ENCODE results near the gene SAP25. TPM values are rescaled to one million over a fixed set of nuclear protein-coding genes. Genes with fewer than 3 reads are reported as not detected.
"Not testable (repeated sequence)": the region's sequence is repeated elsewhere in the genome, so short reads cannot be mapped to it uniquely, and the experiment has no call there.

The SAP25 gene
- total RNA-seq, 3 donors from 2014 or later: 6.2 to 8.1 (median 7.6) TPM

- Mint-ChIP-seq H3K4me1 (ENCODE audit: low read depth) (peaks cover 90% of the 10 kb centered on the region), H3K4me3 (peak overlapping the region; percentile 98), H3K36me3 (ENCODE audit: insufficient read depth) (peaks cover 8% of the 10 kb centered on the region), H3K9me3 (no peaks in the 10 kb centered on the region), H3K27me3 (ENCODE audit: low read depth) (no peaks in the 10 kb centered on the region)
- DNase-seq: no peak
- peak; percentile 9 to 12 for ATAC-seq
Measured at GRCh38 chr7:100546129-100546925, 27.4 kb downstream of the SAP25 start.

GRCh38 chr7:100545360-100546128 lies 28.2 kb downstream of the SAP25 start:
- Mint-ChIP-seq H3K4me3 (peak overlapping the region; percentile 98), H3K9me3 (no peaks in the 10 kb centered on the region), H3K36me3 (ENCODE audit: insufficient read depth) (peaks cover 7% of the 10 kb centered on the region), H3K4me1 (ENCODE audit: low read depth) (peaks cover 94% of the 10 kb centered on the region), H3K27me3 (ENCODE audit: low read depth) (no peaks in the 10 kb centered on the region)
- peak; percentile 80 to 85 for ATAC-seq
- DNase-seq: peak; percentile 41

- Mint-ChIP-seq H3K4me3 (peak overlapping the region; percentile 98), H3K27me3 (ENCODE audit: low read depth) (no peaks in the 10 kb centered on the region), H3K4me1 (ENCODE audit: low read depth) (peaks cover 94% of the 10 kb centered on the region), H3K9me3 (no peaks in the 10 kb centered on the region), H3K36me3 (ENCODE audit: insufficient read depth) (peaks cover 3% of the 10 kb centered on the region)
- ATAC-seq (no peak), DNase-seq (no peak)
Measured at GRCh38 chr7:100544967-100545359, 28.7 kb downstream of the SAP25 start.

- Mint-ChIP-seq H3K9me3 (no peaks in the 10 kb centered on the region), H3K4me1 (ENCODE audit: low read depth) (peaks cover 93% of the 10 kb centered on the region), H3K27me3 (ENCODE audit: low read depth) (no peaks in the 10 kb centered on the region), H3K36me3 (ENCODE audit: insufficient read depth) (peaks cover 3% of the 10 kb centered on the region), H3K4me3 (peak overlapping the region; percentile 98)
- DNase-seq: no peak
- ATAC-seq: no peak
Measured at GRCh38 chr7:100544386-100544785, 29.3 kb downstream of the SAP25 start.

- Mint-ChIP-seq H3K9me3 (no peaks in the 10 kb centered on the region), H3K4me3 (peak overlapping the region; percentile 98), H3K27me3 (ENCODE audit: low read depth) (no peaks in the 10 kb centered on the region), H3K4me1 (ENCODE audit: low read depth) (peaks cover 90% of the 10 kb centered on the region), H3K36me3 (ENCODE audit: insufficient read depth) (peaks cover 3% of the 10 kb centered on the region)
- ATAC-seq (no peak), DNase-seq (no peak)
Measured at GRCh38 chr7:100543586-100543985, 30.1 kb downstream of the SAP25 start.

GRCh38 chr7:100541309-100541708 lies 32.4 kb downstream of the SAP25 start:
- H3K27me3 Mint-ChIP-seq (ENCODE audit: low read depth); ATAC-seq; H3K9me3 Mint-ChIP-seq; DNase-seq; H3K36me3 Mint-ChIP-seq (ENCODE audit: insufficient read depth): not testable (repeated sequence)
- H3K4me3 Mint-ChIP-seq: peak overlapping the region; percentile 98
- peaks cover 72% of the 10 kb centered on the region for H3K4me1 Mint-ChIP-seq (ENCODE audit: low read depth)

GRCh38 chr7:100540073-100540723 lies 33.5 kb downstream of the SAP25 start:
- H3K9me3 Mint-ChIP-seq: no peaks in the 10 kb centered on the region

GRCh38 chr7:100539436-100540006 lies 34.2 kb downstream of the SAP25 start:
- Mint-ChIP-seq H3K4me1 (ENCODE audit: low read depth) (peaks cover 55% of the 10 kb centered on the region), H3K36me3 (ENCODE audit: insufficient read depth) (peaks cover 3% of the 10 kb centered on the region), H3K9me3 (no peaks in the 10 kb centered on the region), H3K27me3 (ENCODE audit: low read depth) (no peaks in the 10 kb centered on the region), H3K4me3 (peak overlapping the region; percentile 98)
- DNase-seq (no peak), ATAC-seq (no peak)

More at GRCh38 chr7:100540073-100540723, 33.5 kb downstream of the SAP25 start:
- Mint-ChIP-seq H3K4me1 (ENCODE audit: low read depth) (peaks cover 62% of the 10 kb centered on the region), H3K36me3 (ENCODE audit: insufficient read depth) (peaks cover 3% of the 10 kb centered on the region), H3K27me3 (ENCODE audit: low read depth) (no peaks in the 10 kb centered on the region), H3K4me3 (peak overlapping the region; percentile 98)
- ATAC-seq (no peak), DNase-seq (no peak)

- Mint-ChIP-seq H3K4me3 (peak within 1 kb of the TSS; percentile 98), H3K4me1 (ENCODE audit: low read depth) (peaks cover 48% of the 10 kb centered on the region), H3K36me3 (ENCODE audit: insufficient read depth) (no peaks in the 10 kb centered on the region), H3K9me3 (no peaks in the 10 kb centered on the region), H3K27me3 (ENCODE audit: low read depth) (no peaks in the 10 kb centered on the region)
- peak; percentile 100 for DNase-seq
- ATAC-seq: peak; percentile 94 to 97
Measured at GRCh38 chr7:100538654-100539435, 34.9 kb downstream of the SAP25 start, which contains the start of gene AGFG2. TSS of gene AGFG2 (plus strand) at chr7:100539203. CDS start at chr7:100539347, 144 bp downstream.

- Mint-ChIP-seq H3K27me3 (ENCODE audit: low read depth) (no peaks in the 10 kb centered on the region), H3K9me3 (no peaks in the 10 kb centered on the region), H3K36me3 (ENCODE audit: insufficient read depth) (no peaks in the 10 kb centered on the region), H3K4me1 (ENCODE audit: low read depth) (peaks cover 43% of the 10 kb centered on the region), H3K4me3 (peak overlapping the region; percentile 98)
- ATAC-seq (no peak), DNase-seq (no peak)
Measured at GRCh38 chr7:100538348-100538653, 35.4 kb downstream of the SAP25 start.

GRCh38 chr7:100536695-100537094 lies 37.0 kb downstream of the SAP25 start:
- peaks cover 28% of the 10 kb centered on the region for H3K4me1 Mint-ChIP-seq (ENCODE audit: low read depth)
- not testable (repeated sequence) for H3K9me3 Mint-ChIP-seq; H3K36me3 Mint-ChIP-seq (ENCODE audit: insufficient read depth); ATAC-seq; DNase-seq; H3K27me3 Mint-ChIP-seq (ENCODE audit: low read depth); H3K4me3 Mint-ChIP-seq

- H3K9me3 Mint-ChIP-seq; DNase-seq; H3K27me3 Mint-ChIP-seq (ENCODE audit: low read depth); H3K4me3 Mint-ChIP-seq; ATAC-seq; H3K36me3 Mint-ChIP-seq (ENCODE audit: insufficient read depth): not testable (repeated sequence)
- peaks cover 20% of the 10 kb centered on the region for H3K4me1 Mint-ChIP-seq (ENCODE audit: low read depth)
Measured at GRCh38 chr7:100535982-100536381, 37.7 kb downstream of the SAP25 start.

- no peak overlapping the region for H3K4me3 Mint-ChIP-seq
- H3K9me3 Mint-ChIP-seq: no peaks in the 10 kb centered on the region
- no peaks in the 10 kb centered on the region for H3K27me3 Mint-ChIP-seq (ENCODE audit: low read depth)
- no peak for ATAC-seq
- peaks cover under 1% of the 10 kb centered on the region for H3K4me1 Mint-ChIP-seq (ENCODE audit: low read depth)
- no peak for DNase-seq
- H3K36me3 Mint-ChIP-seq (ENCODE audit: insufficient read depth): no peaks in the 10 kb centered on the region
Measured at GRCh38 chr7:100532165-100533022, 41.3 kb downstream of the SAP25 start.

Measured in activated T-cell treated with anti-CD3 and anti-CD28 coated beads, Interleukin-2, amount 50 U/mL, for 4 hours (primary cell).